ENCODE results near the gene STXBP3. TPM values are rescaled to one million over a fixed set of nuclear protein-coding genes. Genes with fewer than 3 reads are reported as not detected.

STXBP3 gene
- total and polyA plus RNA-seq, 2 donors (not counting 3 experiments of a cell fraction or from before 2014, with no cell fraction given) = 9.4 to 44.1 TPM

GRCh38 chr1:108750476-108751181 is 4.2 kb downstream of the STXBP3 start:
- no peaks in the 10 kb centered on the region for H4K20me1 ChIP-seq (replicated peaks; ENCODE audit: control insufficient read depth, extremely low read depth, insufficient read depth, low read length)
- dilution Hi-C loops (cut with MboI; ENCODE audit: extremely low pct_ligation_motif_present, low sequenced_read_pairs) = no loop called here
- H3K4me1 ChIP-seq (ENCODE audit: control insufficient read depth, extremely low read depth, insufficient read depth, low read length) = peaks cover 15% of the 10 kb centered on the region
- no peak for FAIRE-seq
- H3K4me2 ChIP-seq (ENCODE audit: insufficient read depth, low read length) = no peak overlapping the region
- peaks cover 34% of the 10 kb centered on the region for H3K79me2 ChIP-seq (ENCODE audit: control insufficient read depth, insufficient read depth, low read length)
- H3K27ac ChIP-seq (ENCODE audit: insufficient read depth, low read depth, low read length) = no peak overlapping the region
- no peak for TF ChIP-seq POLR2AphosphoS5 (IDR thresholded peaks at IDR 0.05; ENCODE audit: insufficient read depth, low read depth, low read length)
- TF ChIP-seq MAX (IDR thresholded peaks at IDR 0.05; ENCODE audit: insufficient read depth, insufficient read length) = no peak
- TF ChIP-seq POLR2A (IDR thresholded peaks at IDR 0.05; ENCODE audit: low read depth, low read length) = no peak
- no peak for TF ChIP-seq GATA2 (IDR thresholded peaks at IDR 0.05; ENCODE audit: insufficient read depth, insufficient read length, low read depth, low read length)
- no peak for TF ChIP-seq FOS (IDR thresholded peaks at IDR 0.05; ENCODE audit: borderline replicate concordance, insufficient read depth, low read length)
- TF ChIP-seq JUN (IDR thresholded peaks at IDR 0.05; ENCODE audit: borderline replicate concordance, insufficient read depth, insufficient read length, low read depth) = no peak
- TF ChIP-seq MYC (IDR thresholded peaks at IDR 0.05; ENCODE audit: low read depth, low read length) = no peak
- TF ChIP-seq EZH2 (IDR thresholded peaks at IDR 0.05; ENCODE audit: borderline replicate concordance, low read depth, low read length, severe bottlenecking) = no peak
- TF ChIP-seq CTCF (IDR thresholded peaks at IDR 0.05; ENCODE audit: extremely low read depth in 1 of 2, insufficient read depth in 1 of 2, low read depth in 1 of 2, low read length in 2 of 2) = no peak
- ChIA-PET POLR2A (interaction anchor here (0.9 kb wide), 1 partner anchor 58 kb away, joined by 4 read pairs; no protein-coding TSS in a partner anchor), CTCF (no interaction called here)
- DNase-seq (ENCODE audit: low read depth, low spot score) = no peak
- no peaks in the 10 kb centered on the region for H3K9me3 ChIP-seq (replicated peaks; ENCODE audit: control insufficient read depth, insufficient read depth, low read length)
- H3K9ac ChIP-seq (replicated peaks; ENCODE audit: extremely low read depth, insufficient read depth, low read length) = no peak overlapping the region
- no peak overlapping the region for H3K4me3 ChIP-seq (replicated peaks in 1 of 3; ENCODE audit: insufficient read depth in 1 of 3, low read depth in 1 of 3, low read length in 3 of 3)
- intact Hi-C loops (cut with micrococcal nuclease) = no loop called here
- H3K27me3 ChIP-seq (ENCODE audit: control insufficient read depth in 2 of 2, insufficient read depth in 2 of 2, low read length in 2 of 2) = no peaks in the 10 kb centered on the region
- H3K9me1 ChIP-seq (replicated peaks; ENCODE audit: control insufficient read depth, extremely low read depth, insufficient read depth, low read length) = no peaks in the 10 kb centered on the region
- H3K36me3 ChIP-seq (ENCODE audit: control insufficient read depth in 2 of 2, extremely low read depth in 1 of 2, insufficient read depth in 2 of 2, low read length in 2 of 2) = peaks cover 0 to 6% of the 10 kb centered on the region in 2 experiments
- no TSS peak for BruUV-seq (replicated peaks)
- H2AFZ ChIP-seq (ENCODE audit: low read depth, low read length) = no peak overlapping the region
